HL-60/S4 treated with phorbol 12-myristate 13-acetate at 8.2 ng/mL for 4 days and 3 days (cell line): ENCODE results near the gene CHKB.

Source experiments
- in situ Hi-C: fragments of 300-500 bp; cut with MboI; formaldehyde crosslinking; loops from 2 replicates; pipeline ENCODE4 v1.15.0; 2022; ENCODE audit warnings: low sequenced_read_pairs

CHKB gene

DNA sequence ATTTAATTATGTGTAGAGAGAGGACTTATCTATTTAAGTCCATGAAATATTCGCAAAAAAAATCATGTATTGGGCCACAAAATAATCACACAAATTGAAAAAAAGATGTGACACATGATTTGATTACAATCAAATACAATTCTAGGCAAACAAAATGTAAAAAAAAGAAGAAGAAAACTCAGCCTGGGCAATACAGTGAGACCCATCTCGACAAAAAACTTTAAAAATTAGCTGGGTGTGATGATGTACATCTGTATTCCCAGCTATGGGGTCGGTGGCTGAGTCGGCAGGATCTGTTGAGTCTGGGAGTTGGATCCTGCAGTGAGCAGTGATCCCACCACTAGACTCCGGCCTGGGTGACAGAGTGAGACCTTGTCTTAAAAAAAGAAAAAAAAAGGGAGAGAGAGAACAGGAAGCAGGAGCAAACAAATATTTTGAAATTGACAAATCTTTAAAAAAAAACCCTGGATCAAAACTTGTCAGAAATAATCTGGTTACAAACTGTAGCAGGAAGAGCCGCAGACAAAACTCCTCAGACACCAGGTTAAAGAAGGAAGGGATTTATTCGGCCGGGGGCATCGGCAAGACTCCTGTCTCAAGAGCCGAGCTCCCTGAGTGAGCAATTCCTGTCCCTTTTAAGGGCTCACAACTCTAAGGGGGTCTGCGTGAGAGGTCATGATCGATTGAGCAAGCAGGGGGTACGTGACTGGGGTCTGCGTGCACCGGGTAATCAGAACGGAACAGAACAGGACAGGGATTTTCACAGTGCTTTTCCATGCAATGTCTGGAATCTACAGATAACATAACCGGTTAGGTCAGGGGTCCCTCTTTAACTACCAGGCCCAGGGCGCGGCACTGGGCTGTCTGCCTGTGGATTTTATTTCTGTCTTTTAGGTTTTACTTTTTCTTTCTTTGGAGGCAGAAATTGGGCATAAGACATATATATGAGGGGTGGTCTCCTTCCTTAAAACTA, 49.5 kb downstream of the CHKB start:
- in situ Hi-C loops = no loop called here

DNA sequence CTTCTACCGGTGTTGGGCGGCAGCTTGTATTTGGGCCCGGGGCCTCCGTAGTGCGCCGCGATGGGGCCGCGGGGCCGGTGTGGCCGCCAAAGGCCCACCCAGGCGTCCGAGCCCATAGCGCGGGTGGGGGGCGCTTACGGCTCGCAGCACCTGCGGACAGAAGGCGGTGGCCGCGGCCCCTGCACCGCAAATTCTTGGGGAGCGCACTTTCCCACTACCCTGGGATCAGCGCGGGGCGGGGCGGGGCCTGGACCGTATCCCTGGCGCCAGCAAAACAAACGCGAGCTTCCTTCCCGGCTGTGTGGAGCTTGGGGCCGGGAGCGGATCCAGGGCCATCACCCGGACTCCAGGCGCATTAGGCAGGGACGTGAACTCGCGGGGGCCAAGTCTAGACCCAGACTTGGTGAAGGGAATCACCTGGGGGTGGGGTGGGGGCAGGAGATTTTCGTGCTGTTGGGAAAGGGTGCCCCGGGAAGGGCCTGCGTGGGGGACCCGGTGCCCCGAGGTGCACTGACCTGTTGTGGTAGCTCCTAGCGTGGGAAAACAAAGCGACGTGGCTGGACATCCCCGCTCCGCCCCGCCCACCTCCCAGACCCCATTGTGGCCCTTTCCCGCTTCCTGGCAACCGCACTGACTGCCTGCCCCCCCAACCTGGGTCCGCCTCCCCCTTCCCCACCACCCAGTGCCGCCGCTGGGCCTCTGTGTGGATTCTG, 50.5 kb downstream of the CHKB start:
- in situ Hi-C loops = no loop called here

DNA sequence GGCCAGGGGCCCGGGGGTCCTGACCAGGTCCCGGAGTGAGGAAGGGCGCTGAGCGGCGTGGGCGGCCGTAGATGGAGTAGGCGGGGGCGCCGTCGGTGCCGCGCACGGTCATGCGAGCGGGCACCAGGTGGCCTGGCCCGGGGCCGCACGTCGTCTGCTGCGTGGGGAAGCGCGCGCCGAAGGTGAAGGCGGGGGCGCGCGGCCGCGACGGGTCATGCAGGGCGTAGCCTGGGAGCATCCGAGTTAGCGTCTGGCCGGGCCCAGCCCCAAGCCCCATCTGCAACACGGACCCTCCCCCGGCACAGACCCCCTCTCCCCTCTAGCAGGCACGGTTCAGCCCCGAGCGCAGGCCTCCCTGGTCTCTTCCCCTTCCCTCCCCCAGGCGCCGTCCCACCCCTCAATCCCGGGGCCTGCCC, 51.1 kb downstream of the CHKB start:
- in situ Hi-C loops = no loop called here

- in situ Hi-C loops = no loop called here
Observed at GRCh38 chr22:50530877-50531545, 51.6 kb downstream of the CHKB start.

DNA sequence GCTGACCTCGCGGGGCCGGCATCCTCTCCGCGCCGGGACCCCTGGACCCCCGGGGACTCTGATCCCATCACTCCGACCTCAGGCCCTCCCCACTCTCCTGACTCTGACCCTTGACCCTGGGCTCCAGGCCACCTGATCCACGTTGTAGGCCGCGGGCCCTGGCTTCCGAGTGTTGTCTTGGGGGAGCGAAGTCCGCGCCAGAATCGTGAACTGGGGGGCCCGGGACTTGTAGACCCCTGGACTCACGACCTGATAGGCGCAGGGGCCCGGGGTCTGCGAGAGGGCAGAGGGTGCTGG, 52.1 kb downstream of the CHKB start:
- in situ Hi-C loops = no loop called here

- in situ Hi-C loops = no loop called here
Observed at GRCh38 chr22:50529897-50530579, 52.6 kb downstream of the CHKB start, which contains the start of gene TYMP. Gene TYMP, minus strand, starts transcription at chr22:50530012. Its CDS starts 303 bp downstream, at chr22:50529709.

DNA sequence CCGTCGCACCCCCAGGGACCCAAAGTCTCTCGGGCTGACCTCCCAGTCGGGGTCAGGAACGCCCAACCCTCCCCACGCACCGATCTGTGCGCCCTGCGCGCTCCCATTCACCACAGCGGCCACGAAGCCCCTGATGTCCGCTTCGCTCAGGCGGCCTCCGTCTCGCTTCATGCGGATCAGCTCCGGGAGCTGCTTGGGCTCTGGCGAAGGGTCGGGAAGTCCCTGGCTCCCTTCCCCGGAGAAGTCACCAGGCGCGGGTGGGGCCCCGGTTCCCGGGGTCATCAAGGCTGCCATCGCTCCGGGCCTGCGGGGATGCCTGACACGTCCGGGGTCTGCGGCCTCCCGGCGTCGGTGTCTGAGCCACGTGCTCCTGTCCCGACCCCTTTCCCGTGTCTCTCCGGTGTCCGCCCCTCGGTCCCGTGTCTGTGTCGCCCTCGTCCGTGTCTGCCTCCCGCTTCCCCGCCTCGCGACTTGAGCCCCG, 53.2 kb downstream of the CHKB start:
- in situ Hi-C loops = no loop called here
